CD4-positive, alpha-beta T cell treated with Interleukin-4 for 4 hours (primary cell): ENCODE results near the gene PRG3.
"Not testable (repeated sequence)": the region's sequence is repeated elsewhere in the genome, so short reads cannot be mapped to it uniquely, and the experiment has no call there.

Experiments used
- DNase-seq: peaks from one replicate; pipeline ENCODE4 v3.0.0-alpha.2; 2020

PRG3 gene

GRCh38 chr11:57359396-57359795 is 21.6 kb downstream of the PRG3 start:
- no peak for DNase-seq

GRCh38 chr11:57358991-57359390 is 22.0 kb downstream of the PRG3 start:
- DNase-seq, result no peak

- DNase-seq, result no peak
Observed at GRCh38 chr11:57358543-57358961, 22.4 kb downstream of the PRG3 start.

- no peak for DNase-seq
Observed at GRCh38 chr11:57357856-57358255, 23.1 kb downstream of the PRG3 start.

- DNase-seq, result no peak
Observed at GRCh38 chr11:57357310-57357709, 23.6 kb downstream of the PRG3 start.

GRCh38 chr11:57356268-57356667 is 24.7 kb downstream of the PRG3 start:
- DNase-seq, result no peak

GRCh38 chr11:57354699-57355098 is 26.3 kb downstream of the PRG3 start:
- DNase-seq, result no peak

GRCh38 chr11:57353852-57354251 is 27.1 kb downstream of the PRG3 start:
- DNase-seq, result no peak

- no peak for DNase-seq
Observed at GRCh38 chr11:57353446-57353845, 27.5 kb downstream of the PRG3 start.

- DNase-seq, result no peak
Observed at GRCh38 chr11:57353036-57353435, 27.9 kb downstream of the PRG3 start.

GRCh38 chr11:57349491-57350274 is 31.3 kb downstream of the PRG3 start:
- peak; percentile 61 for DNase-seq

GRCh38 chr11:57348636-57349313 is 32.2 kb downstream of the PRG3 start:
- no peak for DNase-seq

GRCh38 chr11:57348052-57348451 is 32.9 kb downstream of the PRG3 start:
- no peak for DNase-seq

GRCh38 chr11:57347336-57347735 is 33.6 kb downstream of the PRG3 start:
- no peak for DNase-seq

GRCh38 chr11:57345555-57346211 is 35.3 kb downstream of the PRG3 start:
- DNase-seq, result peak; percentile 69

- DNase-seq, result no peak
Observed at GRCh38 chr11:57344826-57345225, 36.1 kb downstream of the PRG3 start.

GRCh38 chr11:57343825-57344224 is 37.1 kb downstream of the PRG3 start:
- no peak for DNase-seq

- no peak for DNase-seq
Observed at GRCh38 chr11:57342702-57343101, 38.2 kb downstream of the PRG3 start.

GRCh38 chr11:57341250-57341808 is 39.6 kb downstream of the PRG3 start:
- DNase-seq, result no peak

- no peak for DNase-seq
Observed at GRCh38 chr11:57340039-57340615, 40.8 kb downstream of the PRG3 start.

GRCh38 chr11:57339328-57339727 is 41.6 kb downstream of the PRG3 start:
- no peak for DNase-seq

GRCh38 chr11:57338142-57338541 is 42.8 kb downstream of the PRG3 start, which contains the start of gene P2RX3:
TSS of gene P2RX3 (plus strand) at chr11:57338352. CDS start at chr11:57338551, 199 bp downstream.
- no peak for DNase-seq

GRCh38 chr11:57336856-57337255 is 44.1 kb downstream of the PRG3 start:
- not testable (repeated sequence) for DNase-seq
